OCI-LY1 (cell line): ENCODE measurements around the gene GRK5.

Source experiments
- H2AFZ ChIP-seq: fragments of 200-600 bp; sonication (generic), shearing (Covaris generic); 2 replicates; pipeline ENCODE4 v1.6.0; 2014; ENCODE audit warnings: antibody characterized with exemption, mild to moderate bottlenecking, low read length
- H3F3A ChIP-seq: fragments of 200-600 bp; sonication (generic), shearing (Covaris generic); 2 replicates; pipeline ENCODE4 v1.6.0; 2014; ENCODE audit warnings: mild to moderate bottlenecking, antibody characterized with exemption, low read length, moderate library complexity; ENCODE audit not compliant: insufficient read depth
- H3K27ac ChIP-seq: fragments of 200-600 bp; sonication (generic); 2 replicates; pipeline ENCODE4 v1.5.1; 2014; ENCODE audit warnings: low read length, mixed run types, mild to moderate bottlenecking, low read depth; ENCODE audit not compliant: poor library complexity, severe bottlenecking
- H3K27me3 ChIP-seq: fragments of 200-600 bp; sonication (generic); 2 replicates; pipeline ENCODE4 v1.6.0; 2014; ENCODE audit warnings: antibody characterized with exemption, mild to moderate bottlenecking, low read length, moderate library complexity; ENCODE audit not compliant: insufficient read depth
- H3K36me3 ChIP-seq: fragments of 200-600 bp; sonication (generic); 2 replicates; pipeline ENCODE4 v1.6.1; 2014; ENCODE audit warnings: mild to moderate bottlenecking, antibody characterized with exemption, low read length, moderate library complexity, mixed read lengths; ENCODE audit not compliant: insufficient read depth
- H3K4me1 ChIP-seq: fragments of 200-600 bp; sonication (generic); 2 replicates; pipeline ENCODE4 v1.5.1; 2014; ENCODE audit warnings: mild to moderate bottlenecking, low read length, moderate library complexity; ENCODE audit not compliant: insufficient read depth, severe bottlenecking
- H3K4me2 ChIP-seq: fragments of 200-600 bp; sonication (generic), shearing (Covaris generic); 2 replicates; pipeline ENCODE4 v1.6.1; 2014; ENCODE audit warnings: low read length
- H3K4me3 ChIP-seq: fragments of 200-600 bp; sonication (generic); 2 replicates; pipeline ENCODE4 v1.5.1; 2014; ENCODE audit warnings: low read length, low read depth, mild to moderate bottlenecking, mixed read lengths; ENCODE audit not compliant: poor library complexity, severe bottlenecking
- H3K79me2 ChIP-seq: fragments of 200-600 bp; shearing (Covaris generic); 2 replicates; pipeline ENCODE4 v1.6.1; 2016; ENCODE audit warnings: mixed run types, low read length, mixed read lengths; ENCODE audit not compliant: insufficient read depth
- H3K9ac ChIP-seq: fragments of 200-600 bp; sonication (generic), shearing (Covaris generic); 2 replicates; pipeline ENCODE4 v1.6.1; 2014; ENCODE audit warnings: mild to moderate bottlenecking, low read length, mixed read lengths
- H3K9me2 ChIP-seq: fragments of 200-600 bp; sonication (generic), shearing (Covaris generic); 2 replicates; pipeline ENCODE4 v1.6.1; 2014; ENCODE audit warnings: low read depth, mild to moderate bottlenecking, low read length, mixed read lengths
- H3K9me3 ChIP-seq: fragments of 200-600 bp; shearing (Covaris generic); 2 replicates; pipeline ENCODE4 v1.6.1; 2014; ENCODE audit warnings: low read length, mixed read lengths
- H4K20me1 ChIP-seq: fragments of 200-600 bp; sonication (generic), shearing (Covaris generic); 2 replicates; pipeline ENCODE4 v1.6.0; 2016; ENCODE audit warnings: mild to moderate bottlenecking, low read length; ENCODE audit not compliant: insufficient read depth
- CTCF ChIP-seq: fragments of 200-600 bp; sonication (generic), shearing (Covaris generic); IDR thresholded peaks from 2 replicates; pipeline ENCODE4 v1.5.1; 2017; ENCODE audit warnings: mild to moderate bottlenecking, antibody characterized with exemption, low read length, moderate library complexity, mixed read lengths
- EZH2 ChIP-seq: fragments of 200-600 bp; sonication (generic), shearing (Covaris generic); IDR thresholded peaks from 2 replicates; pipeline ENCODE4 v1.8.0; 2017; ENCODE audit warnings: borderline replicate concordance, mixed run types, mild to moderate bottlenecking, antibody characterized with exemption, low read length, moderate library complexity, mixed read lengths

Gene GRK5

GRCh38 chr10:119358567-119358966, 151.2 kb downstream of the GRK5 start:
- no peak for TF ChIP-seq EZH2
- no peak for TF ChIP-seq CTCF
- Histone ChIP-seq H2AFZ (no peak overlapping the region), H3K27me3 (no peaks in the 10 kb centered on the region), H3K79me2 (no peaks in the 10 kb centered on the region), H3K9me3 (peaks cover 10% of the 10 kb centered on the region), H3K4me1 (no peaks in the 10 kb centered on the region), H3F3A (no peaks in the 10 kb centered on the region), H3K9ac (no peak overlapping the region), H3K27ac (no peak overlapping the region), H4K20me1 (no peaks in the 10 kb centered on the region), H3K4me3 (no peak overlapping the region), H3K9me2 (no peaks in the 10 kb centered on the region), H3K4me2 (no peak overlapping the region), H3K36me3 (no peaks in the 10 kb centered on the region)

GRCh38 chr10:119359025-119359424, 151.7 kb downstream of the GRK5 start:
- Histone ChIP-seq H2AFZ (no peak overlapping the region), H3K9ac (no peak overlapping the region), H3K79me2 (no peaks in the 10 kb centered on the region), H3K4me3 (no peak overlapping the region), H3K27ac (no peak overlapping the region), H3K4me2 (no peak overlapping the region), H3K36me3 (no peaks in the 10 kb centered on the region), H3K9me3 (peaks cover 10% of the 10 kb centered on the region), H3K4me1 (no peaks in the 10 kb centered on the region), H3F3A (no peaks in the 10 kb centered on the region), H3K27me3 (no peaks in the 10 kb centered on the region), H3K9me2 (no peaks in the 10 kb centered on the region), H4K20me1 (no peaks in the 10 kb centered on the region)
- no peak for TF ChIP-seq EZH2
- TF ChIP-seq CTCF: no peak

- H3F3A ChIP-seq: no peaks in the 10 kb centered on the region
- H3K4me3 ChIP-seq: no peak overlapping the region
- no peak overlapping the region for H3K4me2 ChIP-seq
- H3K9me3 ChIP-seq: peaks cover 10% of the 10 kb centered on the region
- no peaks in the 10 kb centered on the region; the same call in 1 of the 2 replicates for H3K27me3 ChIP-seq
- no peak overlapping the region for H3K27ac ChIP-seq
- no peak for TF ChIP-seq CTCF
- TF ChIP-seq EZH2: no peak
- H3K9ac ChIP-seq: no peak overlapping the region
- H3K4me1 ChIP-seq: no peaks in the 10 kb centered on the region
- no peaks in the 10 kb centered on the region for H3K9me2 ChIP-seq
- H3K36me3 ChIP-seq: no peaks in the 10 kb centered on the region
- no peaks in the 10 kb centered on the region for H3K79me2 ChIP-seq
- no peaks in the 10 kb centered on the region for H4K20me1 ChIP-seq
- no peak overlapping the region for H2AFZ ChIP-seq
These were observed 153.0 kb downstream of the GRK5 start for GRCh38 chr10:119360181-119360921.
